ENCODE measurements around the gene TUBA4A. TPM values are rescaled to one million over a fixed set of nuclear protein-coding genes. Genes with fewer than 3 reads are reported as not detected.
A peak's percentile ranks its signal among the peaks of the same experiment; 100 is the strongest.

Gene TUBA4A
- total and polyA plus RNA-seq, 10 of the 15 experiments (the other 5 are each of a cell fraction or from before 2014, with no cell fraction given), result 58.2 to 325 (median 134) TPM

- TF ChIP-seq PKNOX1 (IDR thresholded peaks at IDR 0.05) (peak; percentile 32; the same call in 1 of the 2 replicates), MXI1 (IDR thresholded peaks at IDR 0.05; ENCODE audit: low read depth, low read length) (peak; percentile 76), CEBPB (IDR thresholded peaks at IDR 0.05; ENCODE audit: borderline replicate concordance in 1 of 2, low read depth in 2 of 2, low read length in 2 of 2) (no peak), POU2F2 (IDR thresholded peaks at IDR 0.05; ENCODE audit: borderline replicate concordance, low read depth, low read length) (peak; percentile 45; the same call in 1 of the 3 replicates), IRF4 (IDR thresholded peaks at IDR 0.05; ENCODE audit: low read depth, low read length) (no peak), ELK1 (IDR thresholded peaks at IDR 0.05; ENCODE audit: low read depth, low read length) (peak; percentile 94), SMAD1 (IDR thresholded peaks at IDR 0.05; ENCODE audit: low read depth, partially characterized antibody) (peak; percentile 35), MEF2B (IDR thresholded peaks at IDR 0.05; ENCODE audit: partially characterized antibody, poor library complexity, severe bottlenecking) (no peak), SRF (IDR thresholded peaks at IDR 0.05; ENCODE audit: low read depth in 2 of 2, low read length in 2 of 2) (peak; percentile 95 to 99), ATF7 (IDR thresholded peaks at IDR 0.05; ENCODE audit: low read depth) (peak; percentile 81), EED (IDR thresholded peaks at IDR 0.05; ENCODE audit: low read depth) (no peak), FOXK2 (IDR thresholded peaks at IDR 0.05) (no peak), SIX5 (IDR thresholded peaks at IDR 0.05; ENCODE audit: low read depth, low read length, severe bottlenecking) (peak; percentile 38), TCF12 (IDR thresholded peaks at IDR 0.05; ENCODE audit: low read depth, low read length) (no peak), RAD21 (IDR thresholded peaks at IDR 0.05; ENCODE audit: insufficient read depth, low read depth, low read length) (no peak), HDAC2 (IDR thresholded peaks at IDR 0.05) (no peak), SMAD5 (IDR thresholded peaks at IDR 0.05; ENCODE audit: low read depth) (peak; percentile 67; the same call in 1 of the 2 replicates), NKRF (conservative IDR thresholded peaks at IDR 0.05) (peak; percentile 94), MLLT1 (IDR thresholded peaks at IDR 0.05) (peak; percentile 89), SMC3 (IDR thresholded peaks at IDR 0.05; ENCODE audit: borderline replicate concordance, low read length) (no peak), REST (IDR thresholded peaks at IDR 0.05; ENCODE audit: low read depth, low read length) (no peak), NBN (IDR thresholded peaks at IDR 0.05) (peak; percentile 95)
Observed at GRCh38 chr2:219245148-219245898, 8.4 kb downstream of the TUBA4A start, which contains the start of the genes GLB1L and STK16 (continued).

Measured in GM12878 (cell line).